ENCODE results near the gene AIPL1.
A peak's percentile ranks its signal among the peaks of the same experiment; 100 is the strongest.
"Not testable (repeated sequence)": the region's sequence is repeated elsewhere in the genome, so short reads cannot be mapped to it uniquely, and the experiment has no call there.

AIPL1 gene, protein sequence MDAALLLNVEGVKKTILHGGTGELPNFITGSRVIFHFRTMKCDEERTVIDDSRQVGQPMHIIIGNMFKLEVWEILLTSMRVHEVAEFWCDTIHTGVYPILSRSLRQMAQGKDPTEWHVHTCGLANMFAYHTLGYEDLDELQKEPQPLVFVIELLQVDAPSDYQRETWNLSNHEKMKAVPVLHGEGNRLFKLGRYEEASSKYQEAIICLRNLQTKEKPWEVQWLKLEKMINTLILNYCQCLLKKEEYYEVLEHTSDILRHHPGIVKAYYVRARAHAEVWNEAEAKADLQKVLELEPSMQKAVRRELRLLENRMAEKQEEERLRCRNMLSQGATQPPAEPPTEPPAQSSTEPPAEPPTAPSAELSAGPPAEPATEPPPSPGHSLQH

DNA sequence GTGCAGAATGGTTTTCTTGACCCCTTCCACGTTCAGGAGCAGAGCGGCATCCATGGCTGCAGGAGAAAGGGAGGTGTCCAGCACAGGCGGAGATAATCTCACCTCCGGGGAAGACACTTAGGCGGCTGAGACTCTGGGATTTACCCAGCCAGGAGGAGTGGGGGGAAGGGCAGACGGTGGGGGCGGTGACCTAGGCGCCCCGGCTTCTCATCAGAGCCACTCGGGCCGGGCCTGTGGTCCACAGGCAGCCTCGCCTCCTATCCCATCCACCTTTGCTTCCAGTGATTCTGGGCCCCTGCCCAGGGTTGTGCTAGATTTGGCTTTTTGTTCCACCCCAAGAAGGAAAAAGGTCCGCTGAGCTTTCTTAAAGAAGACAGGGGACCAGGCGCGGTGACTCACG is at the start of gene AIPL1:
Gene AIPL1 (minus strand): TSS at position 71 of the 400 bp plus-strand sequence. CDS start 17 bp downstream, at position 54.
- DNase-seq: no peak

DNA sequence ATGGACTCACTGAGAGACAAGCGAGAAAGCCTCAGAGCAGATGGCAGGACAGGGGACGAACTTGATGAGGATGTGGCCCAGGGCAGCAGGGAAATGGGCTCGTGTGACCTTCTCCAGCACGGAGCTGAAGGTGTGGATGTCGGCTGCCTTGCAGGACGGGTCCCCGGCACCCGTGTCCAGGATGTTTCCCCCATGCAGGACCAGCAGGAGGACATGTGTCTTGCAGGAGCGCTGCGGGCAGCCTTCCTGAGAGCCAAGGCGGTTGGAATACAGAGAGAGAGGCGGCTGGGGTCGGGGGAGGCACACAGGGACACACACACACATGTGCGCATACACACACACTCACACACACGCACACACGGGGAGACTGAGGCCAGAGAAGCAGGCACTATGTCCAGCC is 48.6 kb upstream of the AIPL1 start:
- no peak for DNase-seq

DNA sequence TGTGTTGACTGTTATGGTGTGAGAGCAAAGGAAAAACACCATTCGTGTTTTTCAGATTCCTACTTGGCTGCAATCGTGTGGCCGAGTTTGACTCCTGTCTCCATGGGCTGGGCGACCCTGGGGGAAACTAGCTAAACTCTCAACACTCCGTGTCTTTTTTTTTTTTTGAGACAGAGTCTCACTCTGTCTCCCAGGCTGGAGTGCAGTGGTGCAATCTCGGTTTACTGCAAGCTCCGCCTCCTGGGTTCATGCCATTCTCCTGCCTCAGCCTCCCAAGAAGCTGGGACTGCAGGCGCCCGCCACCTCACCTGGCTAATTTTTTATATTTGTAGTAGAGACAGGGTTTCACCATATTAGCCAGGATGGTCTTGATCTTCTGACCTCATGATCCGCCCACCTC is 47.9 kb upstream of the AIPL1 start:
- not testable (repeated sequence) for DNase-seq

DNA sequence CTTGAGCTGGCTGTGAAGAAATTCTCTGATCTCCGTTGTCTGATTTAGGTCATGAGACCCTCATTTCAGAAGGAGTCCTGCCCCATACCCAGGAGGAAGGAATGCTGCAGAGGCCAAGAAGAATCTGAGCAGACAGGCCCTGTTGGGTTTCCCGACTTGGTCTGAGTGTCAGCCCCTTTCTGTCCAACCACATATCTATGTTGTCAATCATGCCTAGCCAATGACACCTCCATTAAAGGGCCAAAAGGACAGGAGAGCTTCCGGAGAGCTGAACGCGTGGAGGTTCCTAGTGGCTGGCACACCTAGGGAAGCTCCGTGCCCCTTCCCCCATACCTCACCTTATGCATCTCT is 47.2 kb upstream of the AIPL1 start:
- no peak for DNase-seq

DNA sequence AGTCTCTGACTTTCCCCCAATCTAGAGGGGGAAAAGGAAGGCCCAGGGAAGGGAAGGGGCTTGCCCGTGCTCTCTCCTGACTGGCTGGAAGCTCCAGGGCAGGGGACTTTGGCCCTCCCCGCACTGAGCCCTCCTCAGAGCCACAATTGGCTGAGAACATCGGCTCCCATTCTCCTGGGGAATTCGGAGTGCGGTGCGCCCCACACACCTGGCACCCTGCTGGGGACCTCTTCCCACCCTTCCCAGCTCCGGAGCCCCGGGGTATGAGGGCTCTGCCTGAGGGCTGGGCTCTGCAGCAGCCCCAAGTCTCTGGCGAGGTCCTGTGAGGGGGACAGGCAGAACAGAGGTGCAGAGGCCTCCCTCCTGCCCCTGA is 45.4 kb upstream of the AIPL1 start:
- no peak for DNase-seq

DNA sequence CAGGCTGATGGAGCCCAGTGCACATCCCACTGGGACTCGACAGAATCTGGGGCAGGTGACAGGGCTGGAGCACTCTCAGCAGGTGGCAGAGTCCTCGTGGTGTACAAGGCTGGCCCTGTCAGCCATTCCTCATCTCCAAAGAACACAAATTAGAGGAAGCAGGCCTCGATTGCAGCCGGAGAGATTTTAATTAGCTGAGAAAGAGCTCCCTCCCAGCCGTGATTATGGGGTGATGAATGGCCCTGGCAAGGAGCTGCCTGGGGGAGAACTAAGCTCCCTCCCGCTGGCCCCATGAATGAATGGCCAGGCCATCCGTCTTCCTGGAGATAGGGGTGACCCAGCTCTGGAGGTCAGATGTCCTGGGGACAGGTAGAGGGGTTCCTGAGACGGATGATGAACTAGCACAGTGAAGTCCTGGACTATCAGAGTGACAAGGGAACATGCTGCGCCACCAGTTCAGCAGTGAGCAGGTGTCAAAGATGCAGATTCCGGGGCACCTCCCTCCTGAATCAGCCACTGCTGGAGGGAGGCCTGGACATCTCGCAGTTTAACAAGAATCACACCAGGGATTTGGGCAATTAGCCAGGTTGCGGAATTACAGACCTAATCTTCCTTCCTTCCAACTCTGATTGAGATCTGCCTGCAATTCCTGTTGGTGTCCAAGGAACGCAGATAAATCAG is 44.8 kb upstream of the AIPL1 start:
- DNase-seq: no peak

DNA sequence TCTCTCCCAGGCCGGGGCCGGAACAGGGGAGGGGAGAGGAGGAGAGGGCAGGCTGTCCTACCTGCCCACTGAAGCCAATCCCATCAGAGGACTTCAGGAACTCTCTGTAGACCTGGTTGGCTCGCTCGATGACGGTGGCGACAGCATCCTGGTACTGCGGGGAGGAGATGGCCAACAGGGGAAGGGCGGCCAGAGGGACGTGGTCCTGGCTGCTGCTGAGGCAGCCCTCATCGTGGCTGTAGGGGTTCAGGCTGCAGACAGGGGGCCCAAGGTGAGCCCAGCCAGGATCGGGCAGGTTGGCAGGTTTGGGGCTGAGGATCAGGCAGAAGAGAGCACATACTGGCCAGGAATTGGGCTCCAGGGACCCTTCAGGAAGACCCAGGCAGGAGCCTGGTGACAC is 43.6 kb upstream of the AIPL1 start:
- no peak for DNase-seq

DNA sequence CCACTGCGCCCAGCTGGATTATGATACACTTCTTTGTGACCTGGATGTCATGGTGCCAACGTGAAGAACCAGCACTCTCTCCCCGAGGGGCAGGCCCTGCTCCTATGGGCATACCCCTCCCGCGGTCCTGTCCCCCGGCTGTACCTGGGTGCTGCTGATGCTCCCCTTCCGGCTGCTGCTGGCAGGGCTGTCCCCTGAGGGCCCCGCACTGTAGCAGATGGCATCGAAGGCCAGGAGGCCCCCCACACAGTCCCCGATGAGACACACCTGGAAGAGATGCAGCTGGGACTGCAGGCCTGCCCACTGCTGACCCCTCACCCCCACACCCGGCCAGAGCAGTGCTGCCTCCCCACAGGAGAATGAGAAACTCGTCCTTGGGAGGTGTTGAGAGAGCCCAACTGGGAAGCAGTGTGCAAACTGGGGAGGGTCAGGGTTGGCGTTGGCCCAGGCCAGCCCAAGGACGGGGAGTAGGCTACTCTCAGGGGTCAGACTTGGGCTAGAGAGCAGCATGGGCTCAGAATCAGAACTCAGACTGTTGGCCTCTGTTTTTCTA is 43.0 kb upstream of the AIPL1 start:
- DNase-seq: no peak

DNA sequence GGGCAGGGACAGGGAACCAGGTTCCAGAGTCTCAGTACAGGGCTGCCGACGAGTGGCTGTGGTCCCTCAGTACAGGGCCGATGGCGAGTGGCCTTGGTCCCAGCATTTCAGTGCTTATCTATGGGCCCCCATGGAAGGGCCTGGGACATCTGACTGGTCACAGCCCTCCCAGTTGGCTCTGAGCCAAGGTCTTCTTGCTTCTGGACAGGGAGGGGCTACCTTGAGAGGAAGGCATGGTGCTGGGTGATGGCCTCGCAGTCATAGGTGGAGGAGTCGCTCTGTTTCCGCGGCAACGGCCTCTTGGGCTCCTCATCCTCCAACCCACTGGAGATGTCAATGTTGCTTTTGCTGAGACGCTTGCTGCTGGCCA is 41.9 kb upstream of the AIPL1 start:
- DNase-seq: no peak

DNA sequence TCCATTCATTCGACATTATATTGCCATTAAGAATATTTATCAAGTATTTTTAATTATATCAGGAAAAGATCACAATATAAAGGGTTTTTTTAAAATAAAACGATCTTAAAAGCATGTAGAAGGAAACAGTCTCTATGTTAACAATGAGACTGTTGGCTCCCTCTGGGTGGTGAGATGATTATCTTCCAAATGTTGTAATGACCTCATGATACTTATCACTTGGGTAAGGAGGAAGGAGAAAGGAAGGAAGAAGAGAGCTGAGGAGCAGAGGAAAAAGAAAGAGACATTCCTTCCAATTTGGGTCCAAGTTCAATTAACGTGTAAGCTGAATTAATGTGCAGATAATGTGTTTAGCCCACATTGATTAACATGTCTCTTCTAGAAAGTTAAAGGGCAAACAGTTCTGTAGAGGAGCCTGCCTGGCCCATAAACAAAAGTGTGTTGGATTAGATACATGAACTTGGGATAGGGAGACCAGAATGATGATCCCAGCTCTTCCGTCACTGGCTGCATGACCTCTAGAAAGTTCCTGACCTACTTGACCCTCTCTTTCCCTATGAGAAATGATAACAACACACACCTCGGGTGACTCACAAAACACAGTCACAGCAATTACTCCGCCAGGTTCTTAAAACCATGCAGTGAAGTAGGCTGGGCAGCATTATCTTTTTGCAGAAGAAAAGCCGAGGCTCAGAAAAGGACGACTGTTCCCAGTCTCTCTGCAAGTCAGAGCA is 41.3 kb upstream of the AIPL1 start:
- no peak for DNase-seq

DNA sequence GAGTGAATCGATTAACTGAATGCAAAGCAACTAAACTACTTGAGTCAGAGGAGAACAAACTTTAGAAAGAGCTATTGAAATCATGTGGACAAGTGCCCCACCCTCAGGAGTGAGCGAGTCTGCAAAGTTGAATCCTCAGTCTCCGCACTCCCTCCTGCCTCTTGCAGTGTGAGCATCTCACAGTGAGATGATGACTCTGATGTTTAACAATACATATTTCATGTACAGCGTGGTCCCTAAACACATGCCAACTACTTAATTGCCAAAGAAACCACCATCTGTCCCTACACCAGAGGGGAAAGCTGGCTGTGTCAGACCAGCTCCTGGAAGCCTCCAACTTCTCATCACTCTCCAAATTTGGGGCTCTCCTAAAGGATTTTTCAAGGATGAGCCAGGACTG is 40.5 kb upstream of the AIPL1 start:
- DNase-seq: no peak

DNA sequence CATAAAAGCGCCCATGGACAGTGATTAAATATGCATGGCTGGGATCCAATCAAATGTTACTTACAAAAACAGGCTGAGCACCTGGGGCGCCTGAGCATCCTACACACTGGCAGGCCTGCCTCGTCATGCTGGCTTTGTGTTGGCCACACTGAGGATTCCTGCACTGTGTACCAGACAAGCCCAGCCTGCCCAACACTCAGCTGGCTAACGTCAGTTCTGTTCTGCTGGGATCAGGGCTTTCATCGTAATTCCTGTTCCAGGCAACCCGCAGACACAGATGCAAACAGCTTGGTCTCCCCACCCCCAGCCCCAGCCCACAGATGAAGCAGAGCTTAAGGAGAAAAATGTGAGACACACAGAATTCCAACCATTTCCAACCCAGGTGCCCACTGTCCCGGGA is 40.0 kb upstream of the AIPL1 start:
- no peak for DNase-seq

DNA sequence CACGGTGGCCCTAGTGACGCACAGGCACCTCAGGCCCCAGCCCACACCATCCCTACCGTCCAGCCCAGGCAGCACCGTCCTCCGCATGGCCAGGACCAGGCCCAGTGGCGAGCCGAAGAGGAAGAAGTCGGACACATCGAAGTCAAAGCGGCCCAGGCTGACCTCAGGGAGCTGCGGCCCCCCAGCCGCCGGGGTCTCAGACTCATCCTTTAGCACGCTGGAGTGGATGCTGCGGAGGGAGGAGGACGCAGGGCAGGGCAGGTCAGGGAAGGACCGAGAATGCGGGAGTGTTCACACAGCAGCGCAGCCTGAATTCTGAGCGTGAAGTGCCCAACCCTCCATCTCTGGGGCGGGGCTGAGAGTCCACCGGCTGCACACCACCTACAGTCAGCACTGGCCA is 39.5 kb upstream of the AIPL1 start:
- no peak for DNase-seq

DNA sequence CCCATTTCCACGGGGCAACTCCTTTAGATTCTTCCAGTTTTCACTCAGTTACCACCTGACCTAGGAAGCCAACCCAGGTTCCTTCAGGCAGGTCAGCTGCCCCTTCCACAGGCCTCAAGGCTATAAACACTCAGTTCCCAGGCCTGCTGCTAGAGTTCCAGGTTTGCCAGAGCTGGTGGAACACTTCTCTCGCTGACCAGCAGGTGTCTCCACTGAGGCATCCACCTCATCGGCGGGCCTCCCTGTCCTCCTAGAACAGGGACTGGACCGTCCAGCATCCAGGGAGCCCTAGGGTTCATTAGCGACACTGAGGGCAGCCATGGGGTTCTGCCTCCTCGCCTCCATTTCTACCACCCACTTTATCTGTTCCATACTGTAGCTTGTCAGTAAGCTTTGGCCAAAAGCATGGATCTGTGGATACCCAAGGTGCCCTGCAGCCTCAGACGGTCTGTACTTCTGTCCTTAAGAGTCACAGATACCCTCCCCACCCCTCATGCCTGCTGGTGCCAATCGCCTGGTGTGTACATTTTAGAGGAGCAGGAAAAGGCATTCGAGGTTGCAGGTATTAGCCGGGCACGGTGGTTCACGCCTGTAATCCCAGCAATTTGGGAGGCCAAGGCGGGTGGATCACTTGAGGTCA is 38.3 kb upstream of the AIPL1 start:
- peak; percentile 45 for DNase-seq

DNA sequence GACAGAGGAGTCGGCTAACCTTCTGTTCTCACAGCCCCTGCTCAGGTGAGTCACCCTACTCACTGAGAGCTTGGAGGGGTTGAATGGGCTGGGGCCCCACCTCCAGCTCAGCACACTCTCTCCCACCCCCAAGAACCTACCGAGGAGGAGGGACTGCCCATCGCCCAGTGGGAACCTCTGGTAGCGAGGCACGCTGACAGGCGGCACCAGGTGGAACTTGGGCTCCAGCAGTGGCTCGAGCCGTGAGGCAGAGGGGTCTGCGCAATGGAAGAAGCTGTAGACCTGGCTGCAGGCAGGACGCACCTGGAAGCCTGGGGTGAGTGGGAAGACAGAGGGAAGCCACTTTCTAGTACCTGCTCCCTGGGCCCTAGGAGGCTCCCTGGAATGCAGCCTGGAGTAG is 37.6 kb upstream of the AIPL1 start:
- no peak for DNase-seq

DNA sequence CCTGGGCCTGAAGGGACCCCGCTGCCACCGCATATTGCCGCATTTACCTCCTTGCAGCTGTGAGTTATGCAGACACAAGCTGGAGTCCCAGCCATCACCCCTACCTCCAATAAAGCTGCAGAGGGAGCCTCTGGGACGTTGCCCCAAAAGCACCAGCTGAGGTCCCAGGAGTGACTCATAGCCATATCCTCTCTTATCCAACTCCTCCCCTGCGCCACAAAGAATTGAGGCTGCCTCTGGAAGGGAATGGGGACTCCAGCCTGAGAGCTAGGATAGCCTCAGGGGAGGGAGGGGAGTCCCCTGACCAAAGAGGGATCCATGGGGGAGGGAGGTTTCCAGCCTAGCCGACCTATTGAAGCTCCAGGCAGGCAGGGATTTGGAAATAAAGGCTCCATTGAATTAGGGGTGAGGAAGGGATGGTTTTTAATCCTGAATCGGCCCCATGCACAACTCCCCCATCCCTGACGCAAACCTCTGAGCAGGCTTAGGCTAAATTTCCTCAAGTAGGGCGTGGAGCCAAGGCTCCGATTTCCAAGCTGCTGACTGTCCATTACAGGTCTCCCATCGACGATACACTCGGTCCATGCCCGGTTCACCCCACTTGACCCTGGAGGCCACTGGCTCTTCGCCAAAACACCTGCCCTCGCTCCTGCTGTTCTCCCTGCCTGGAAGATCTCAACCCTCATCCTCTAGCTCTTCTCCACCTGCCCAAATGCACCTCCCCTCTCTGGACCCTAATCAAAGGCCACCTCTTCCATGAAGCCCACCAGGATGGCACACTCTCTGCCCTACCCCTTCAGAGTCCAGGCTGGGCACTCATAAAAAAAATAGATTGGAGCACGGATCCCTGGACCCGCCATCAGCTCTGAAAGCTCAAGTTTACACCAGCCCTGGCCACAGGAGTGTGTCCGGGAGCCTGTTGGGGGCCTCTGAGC is 36.9 kb upstream of the AIPL1 start:
- no peak for DNase-seq

DNA sequence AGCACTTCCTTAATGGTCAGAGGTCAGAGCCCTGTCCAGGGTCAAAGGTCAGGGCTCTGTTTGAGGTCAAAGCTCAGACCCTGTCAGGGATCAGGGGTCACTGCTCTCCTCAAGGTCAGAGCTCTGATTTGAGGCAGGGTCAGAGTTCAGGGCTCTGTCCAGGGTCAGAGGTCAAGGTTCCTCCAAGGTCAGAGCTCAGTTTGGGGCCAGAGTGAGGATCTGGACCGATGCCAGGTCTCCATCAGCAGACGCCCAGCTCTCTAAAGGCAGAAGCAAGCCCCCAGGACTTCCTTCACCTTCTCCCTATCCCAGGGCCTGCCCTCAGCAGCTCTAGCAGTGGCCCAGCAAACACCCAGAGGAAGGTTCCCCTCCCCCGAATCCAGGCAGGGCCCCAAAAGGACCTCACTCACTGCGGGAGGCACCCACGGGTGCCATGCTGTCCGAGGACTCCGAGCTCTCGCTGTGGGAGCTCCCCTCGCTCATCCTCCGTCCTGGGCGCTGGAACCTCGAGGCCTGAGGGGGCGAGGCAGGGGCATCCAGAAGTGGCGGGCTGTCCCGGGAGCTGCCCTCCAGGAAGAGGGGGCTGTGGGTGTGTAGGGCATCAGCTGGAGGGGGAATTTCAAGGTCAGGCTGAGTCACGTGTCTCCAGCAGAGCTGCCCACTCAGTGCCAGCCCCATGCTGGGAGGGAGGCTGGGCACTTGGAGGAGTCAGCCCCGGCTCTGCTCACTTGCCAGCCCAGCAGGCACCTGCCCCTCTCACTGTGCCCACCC is 36.0 kb upstream of the AIPL1 start:
- DNase-seq: no peak

DNA sequence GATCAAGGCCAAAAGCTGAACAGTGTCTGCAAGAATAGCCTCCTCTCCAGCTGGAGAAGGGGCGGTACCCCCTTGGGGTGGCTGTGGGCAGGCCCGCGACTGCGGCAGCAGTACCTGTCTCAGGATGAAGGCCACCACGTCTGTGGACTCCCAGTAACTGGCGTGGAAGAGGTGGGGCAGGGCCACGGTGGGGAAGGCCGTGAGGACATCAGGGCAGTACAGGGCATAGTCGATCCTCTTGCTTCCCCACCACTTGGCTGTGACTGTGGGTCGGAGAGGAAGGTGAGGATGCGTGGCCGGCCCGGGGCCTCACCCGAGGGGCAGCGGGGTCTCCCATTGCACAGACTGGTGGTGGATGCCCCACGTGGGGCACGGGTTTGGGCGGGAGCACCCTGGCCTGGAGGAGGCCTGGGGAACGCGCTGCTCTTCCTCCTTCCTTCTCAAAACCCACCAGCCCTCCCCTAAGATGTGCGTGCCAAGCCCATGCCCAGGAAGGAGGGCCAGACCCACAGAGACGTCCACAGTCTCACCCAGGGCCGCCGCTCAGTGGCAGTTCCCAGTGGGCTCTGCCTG is 35.3 kb upstream of the AIPL1 start:
- no peak for DNase-seq

DNA sequence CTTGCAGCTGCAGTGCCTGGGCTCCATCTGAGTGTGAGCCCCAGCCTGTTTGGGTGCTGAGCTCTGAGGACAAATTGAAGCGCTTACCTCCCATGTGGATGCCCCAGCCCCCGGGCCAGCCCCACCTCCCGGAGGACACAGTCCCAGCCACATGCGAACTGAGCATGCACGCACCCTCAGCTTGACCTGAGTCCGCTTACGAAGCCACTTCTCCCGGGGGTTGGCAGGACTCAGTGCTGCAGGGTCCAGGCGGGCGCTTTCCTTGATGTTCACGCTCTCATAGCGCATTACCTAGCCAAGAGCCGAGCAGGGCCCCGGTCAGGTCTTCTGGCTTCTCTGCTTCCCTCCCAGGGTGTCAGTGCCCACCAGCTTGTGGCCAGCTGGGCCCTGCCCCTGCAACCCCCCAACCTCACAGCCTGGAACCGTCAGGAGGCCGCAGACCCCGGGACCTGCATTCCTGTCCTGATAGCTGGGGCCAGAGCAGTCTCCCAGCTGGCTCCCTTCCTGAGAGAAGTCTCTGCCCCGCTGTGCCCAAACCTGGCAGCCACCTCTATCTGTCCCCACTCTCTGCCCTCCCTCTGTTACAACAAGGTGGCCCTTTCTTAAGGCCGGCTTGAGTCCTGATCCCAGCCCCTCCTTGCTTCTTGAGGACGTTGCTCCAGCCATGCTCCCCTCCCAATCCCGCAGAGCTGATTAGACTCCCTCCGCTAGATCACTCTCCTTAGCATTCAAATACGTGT is 33.3 kb upstream of the AIPL1 start:
- DNase-seq: no peak

DNA sequence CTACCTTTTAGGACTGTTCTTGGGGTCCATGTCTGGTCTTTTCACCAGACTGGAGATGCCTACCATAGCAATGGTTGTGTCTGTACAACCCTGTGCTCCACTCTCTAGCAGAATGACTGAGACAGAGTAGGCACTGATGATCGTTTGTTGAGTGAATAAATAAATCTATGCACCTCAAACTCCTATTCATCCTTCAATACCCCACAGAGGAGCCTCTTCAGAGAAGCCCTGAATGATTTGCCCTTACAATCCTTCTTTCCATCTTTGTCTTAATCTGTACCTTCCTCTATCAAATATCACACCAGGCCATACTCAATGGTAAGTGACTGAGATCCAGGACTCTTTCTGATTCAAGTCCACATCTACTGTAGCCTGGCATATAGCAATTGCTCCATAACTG is 32.6 kb upstream of the AIPL1 start:
- DNase-seq: no peak
